Neural crest cell (in vitro differentiated cells): ENCODE measurements around the gene MAP2K2. TPM values are rescaled to one million over a fixed set of nuclear protein-coding genes. Genes with fewer than 3 reads are reported as not detected.

Experiments used
- DNase-seq: peaks from one replicate; pipeline ENCODE4 v3.0.0; 2021; ENCODE audit warnings: low read depth, mixed read lengths, low spot score
- H3K27ac Mint-ChIP-seq: one replicate; pipeline ENCODE4 v1.8.0; 2021; ENCODE audit warnings: mild to moderate bottlenecking, mixed read lengths; ENCODE audit not compliant: unreplicated experiment
- H3K27me3 Mint-ChIP-seq: 2 replicates; pipeline ENCODE4 v1.8.0; 2021; ENCODE audit warnings: low read depth, mild to moderate bottlenecking, mixed read lengths
- H3K36me3 Mint-ChIP-seq: 2 replicates; pipeline ENCODE4 v1.8.0; 2021; ENCODE audit warnings: low read depth, mild to moderate bottlenecking, mixed read lengths
- H3K4me1 Mint-ChIP-seq: 2 replicates; pipeline ENCODE4 v1.8.0; 2021; ENCODE audit warnings: mixed read lengths
- H3K4me3 Mint-ChIP-seq: one replicate; pipeline ENCODE4 v1.8.0; 2021; ENCODE audit warnings: mild to moderate bottlenecking, mixed read lengths
- H3K9me3 Mint-ChIP-seq: 2 replicates; pipeline ENCODE4 v1.8.0; 2021; ENCODE audit warnings: mixed read lengths
- CTCF ChIP-seq: fragments of 200-600 bp; sonication (generic); conservative IDR thresholded peaks from 2 replicates; pipeline ENCODE4 v1.5.0; 2021; ENCODE audit warnings: antibody characterized with exemption, mild to moderate bottlenecking
- total RNA-seq: library from RNA; stranded (reverse); gene quantifications from 2 replicates; pipeline ENCODE4 v1.2.1, GENCODE V29; 2021

Gene MAP2K2
- total RNA-seq, 1 donor from 2014 or later: 178 TPM

GRCh38 chr19:4059453-4059871 is 64.5 kb downstream of the MAP2K2 start:
- Mint-ChIP-seq H3K36me3 (no peaks in the 10 kb centered on the region), H3K27me3 (peaks cover 3% of the 10 kb centered on the region), H3K4me1 (peaks cover 6% of the 10 kb centered on the region), H3K27ac (no peak overlapping the region), H3K9me3 (no peaks in the 10 kb centered on the region), H3K4me3 (no peak overlapping the region)
- TF ChIP-seq CTCF: no peak
- no peak for DNase-seq

- Mint-ChIP-seq H3K4me3 (no peak overlapping the region), H3K27ac (no peak overlapping the region), H3K9me3 (no peaks in the 10 kb centered on the region), H3K36me3 (no peaks in the 10 kb centered on the region), H3K4me1 (peaks cover 4% of the 10 kb centered on the region), H3K27me3 (peaks cover 3% of the 10 kb centered on the region)
- DNase-seq: no peak
- no peak for TF ChIP-seq CTCF
Observed at GRCh38 chr19:4058693-4059452, 65.0 kb downstream of the MAP2K2 start.

- Mint-ChIP-seq H3K4me3 (peak overlapping the region; percentile 51), H3K4me1 (peaks cover 6% of the 10 kb centered on the region), H3K36me3 (peaks cover 6% of the 10 kb centered on the region), H3K27ac (no peak overlapping the region), H3K9me3 (no peaks in the 10 kb centered on the region), H3K27me3 (no peaks in the 10 kb centered on the region)
- no peak for DNase-seq
- no peak for TF ChIP-seq CTCF
Observed at GRCh38 chr19:4057931-4058692, 65.8 kb downstream of the MAP2K2 start.

GRCh38 chr19:4055209-4055552 is 68.7 kb downstream of the MAP2K2 start:
- Mint-ChIP-seq H3K27me3 (peaks cover 3% of the 10 kb centered on the region), H3K4me1 (peaks cover 17% of the 10 kb centered on the region), H3K36me3 (peaks cover 10% of the 10 kb centered on the region), H3K9me3 (no peaks in the 10 kb centered on the region), H3K4me3 (no peak overlapping the region), H3K27ac (no peak overlapping the region)
- DNase-seq: no peak
- no peak for TF ChIP-seq CTCF

- Mint-ChIP-seq H3K27me3 (peaks cover 3% of the 10 kb centered on the region), H3K4me3 (no peak overlapping the region), H3K4me1 (peaks cover 17% of the 10 kb centered on the region), H3K27ac (no peak overlapping the region), H3K36me3 (peaks cover 10% of the 10 kb centered on the region), H3K9me3 (no peaks in the 10 kb centered on the region)
- no peak for DNase-seq
- no peak for TF ChIP-seq CTCF
Observed at GRCh38 chr19:4054441-4055208, 69.3 kb downstream of the MAP2K2 start.
